SK-N-MC (cell line): ENCODE measurements around the gene EREG.

Experiments used
- DNase-seq: peaks from one replicate; pipeline ENCODE4 v3.0.0-alpha.2; 2011; ENCODE audit warnings: low read depth, low spot score
- H3K27ac ChIP-seq: fragments of 200-600 bp; sonication (generic); 2 replicates; pipeline ENCODE4 v1.5.1; 2016; ENCODE audit warnings: mixed run types
- H3K36me3 ChIP-seq: fragments of 200-600 bp; sonication (generic); 2 replicates; pipeline ENCODE4 v1.6.1; 2017; ENCODE audit warnings: antibody characterized with exemption, low read length, mixed read lengths; ENCODE audit not compliant: insufficient read depth
- H3K4me3 ChIP-seq: fragments of 200-600 bp; sonication (generic); 2 replicates; pipeline ENCODE4 v1.5.1; 2016
- H3K9ac ChIP-seq: fragments of 200-600 bp; sonication (generic); 2 replicates; pipeline ENCODE4 v1.8.0; 2017; ENCODE audit warnings: mixed run types, mixed read lengths; ENCODE audit not compliant: insufficient read length
- H3K9me3 ChIP-seq: fragments of 200-600 bp; sonication (generic); 2 replicates; pipeline ENCODE4 v1.6.1; 2017; ENCODE audit warnings: low read depth, mild to moderate bottlenecking, antibody characterized with exemption, low read length, moderate library complexity, mixed read lengths
- EZH2 ChIP-seq: fragments of 200-600 bp; sonication (generic); IDR thresholded peaks from one replicate; pipeline ENCODE4 v1.6.1; 2017; ENCODE audit warnings: antibody characterized with exemption
- FOXP2 ChIP-seq: optimal IDR thresholded peaks from 2 replicates; pipeline ENCODE3; 2011; ENCODE audit warnings: mild to moderate bottlenecking, moderate library complexity; ENCODE audit not compliant: insufficient read depth; ENCODE audit errors: extremely low read length, control extremely low read depth
- POLR2AphosphoS5 ChIP-seq: IDR thresholded peaks from 2 replicates; pipeline ENCODE4 v1.6.1; 2012; ENCODE audit warnings: mild to moderate bottlenecking, low read depth, low read length, borderline replicate concordance

The EREG gene, protein sequence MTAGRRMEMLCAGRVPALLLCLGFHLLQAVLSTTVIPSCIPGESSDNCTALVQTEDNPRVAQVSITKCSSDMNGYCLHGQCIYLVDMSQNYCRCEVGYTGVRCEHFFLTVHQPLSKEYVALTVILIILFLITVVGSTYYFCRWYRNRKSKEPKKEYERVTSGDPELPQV

GRCh38 chr4:74364652-74365491, at the start of gene EREG:
TSS of gene EREG (plus strand) at chr4:74365145. CDS start at chr4:74365309, 164 bp downstream.
- Histone ChIP-seq H3K9ac (no peak within 1 kb of the TSS), H3K9me3 (no peaks in the 10 kb centered on the region), H3K4me3 (no peak within 1 kb of the TSS), H3K27ac (no peak within 1 kb of the TSS), H3K36me3 (no peaks in the 10 kb centered on the region)
- TF ChIP-seq EZH2, result no peak
- no peak for DNase-seq

DNA sequence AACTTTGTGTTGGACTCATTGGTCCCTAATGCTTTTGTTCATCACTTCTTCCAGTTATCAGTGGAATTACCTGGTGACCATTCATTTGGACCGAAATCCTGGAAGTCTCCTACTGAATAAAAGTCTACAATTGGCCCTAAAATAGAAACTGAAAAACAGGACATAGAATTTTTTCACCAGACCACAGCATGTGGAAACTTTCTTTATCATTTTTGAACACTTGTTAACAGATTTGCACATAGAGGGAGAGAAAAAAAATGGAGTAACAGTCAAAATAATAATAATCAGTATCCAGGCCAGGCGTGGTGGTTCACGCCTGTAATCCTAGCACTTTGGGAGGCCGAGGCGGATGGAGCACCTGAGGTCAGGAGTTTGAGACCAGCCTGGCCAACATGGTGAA, 49.6 kb upstream of the EREG start:
- Histone ChIP-seq H3K27ac (no peak overlapping the region), H3K9ac (no peak overlapping the region), H3K36me3 (no peaks in the 10 kb centered on the region), H3K4me3 (no peak overlapping the region), H3K9me3 (no peaks in the 10 kb centered on the region)
- DNase-seq, result no peak
- TF ChIP-seq FOXP2 (no peak), EZH2 (no peak), POLR2AphosphoS5 (no peak)

GRCh38 chr4:74316397-74316796, 48.5 kb upstream of the EREG start:
- no peaks in the 10 kb centered on the region for H3K36me3 ChIP-seq
- H3K4me3 ChIP-seq, result no peak overlapping the region
- H3K9me3 ChIP-seq, result no peaks in the 10 kb centered on the region
- no peak overlapping the region for H3K9ac ChIP-seq
- TF ChIP-seq EZH2 (no peak), FOXP2 (no peak), POLR2AphosphoS5 (no peak)
- DNase-seq, result no peak
- H3K27ac ChIP-seq, result no peak overlapping the region

GRCh38 chr4:74317616-74318246, 47.2 kb upstream of the EREG start:
- no peaks in the 10 kb centered on the region for H3K36me3 ChIP-seq
- no peak overlapping the region for H3K9ac ChIP-seq
- TF ChIP-seq EZH2, result no peak
- no peak for TF ChIP-seq FOXP2
- no peak for TF ChIP-seq POLR2AphosphoS5
- DNase-seq, result no peak
- H3K9me3 ChIP-seq, result no peaks in the 10 kb centered on the region
- no peak overlapping the region for H3K27ac ChIP-seq
- no peak overlapping the region for H3K4me3 ChIP-seq

DNA sequence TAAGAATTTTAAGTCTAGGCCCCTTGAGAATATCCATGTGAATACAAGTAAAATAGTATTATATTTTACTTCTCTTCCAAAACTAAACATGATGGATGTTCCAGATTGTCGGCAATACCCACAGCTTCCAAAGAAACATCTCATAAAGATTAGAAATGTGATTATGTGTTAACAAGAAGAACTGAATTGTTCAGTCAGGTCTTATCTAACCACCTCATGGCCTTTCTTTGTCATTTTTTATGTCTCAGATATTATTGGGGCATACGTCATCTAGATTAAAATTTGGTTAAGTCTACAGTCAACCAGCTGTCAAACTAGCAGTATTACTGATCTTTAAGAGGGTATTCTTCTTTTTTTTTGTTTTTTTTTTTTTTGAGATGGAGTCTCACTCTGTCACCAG, 46.7 kb upstream of the EREG start:
- Histone ChIP-seq H3K4me3 (no peak overlapping the region), H3K9me3 (no peaks in the 10 kb centered on the region), H3K36me3 (no peaks in the 10 kb centered on the region), H3K27ac (no peak overlapping the region), H3K9ac (no peak overlapping the region)
- TF ChIP-seq POLR2AphosphoS5 (no peak), EZH2 (no peak)
- DNase-seq, result no peak

GRCh38 chr4:74319470-74319869, 45.5 kb upstream of the EREG start:
- Histone ChIP-seq H3K9ac (no peak overlapping the region), H3K27ac (no peak overlapping the region), H3K36me3 (no peaks in the 10 kb centered on the region), H3K4me3 (no peak overlapping the region), H3K9me3 (no peaks in the 10 kb centered on the region)
- no peak for TF ChIP-seq EZH2
- TF ChIP-seq POLR2AphosphoS5, result no peak
- TF ChIP-seq FOXP2, result no peak
- DNase-seq, result no peak

- TF ChIP-seq POLR2AphosphoS5 (no peak), FOXP2 (no peak), EZH2 (no peak)
- Histone ChIP-seq H3K9ac (no peak overlapping the region), H3K4me3 (no peak overlapping the region), H3K36me3 (no peaks in the 10 kb centered on the region), H3K9me3 (no peaks in the 10 kb centered on the region), H3K27ac (no peak overlapping the region)
- no peak for DNase-seq
Measured at GRCh38 chr4:74320559-74321118, 44.3 kb upstream of the EREG start.

DNA sequence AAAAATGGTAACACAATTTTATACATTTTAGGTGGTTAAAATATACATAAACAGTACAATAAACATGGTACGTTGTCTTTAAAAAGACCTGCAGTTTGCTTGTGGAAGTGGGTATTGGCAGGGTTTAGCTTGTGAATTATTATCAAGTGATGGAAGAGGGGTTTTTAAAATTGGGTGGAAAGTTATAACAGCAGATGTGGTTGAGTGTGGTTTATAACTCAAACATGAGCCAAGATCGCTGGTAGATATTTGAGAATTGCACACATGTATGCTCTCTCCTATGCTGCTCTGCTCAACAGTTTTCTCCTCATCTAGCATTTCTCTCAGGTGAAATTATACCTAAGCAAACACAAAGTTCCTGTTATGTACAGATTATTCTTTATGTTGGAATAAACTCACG, 42.6 kb upstream of the EREG start:
- Histone ChIP-seq H3K9ac (no peak overlapping the region), H3K27ac (no peak overlapping the region), H3K4me3 (no peak overlapping the region), H3K9me3 (no peaks in the 10 kb centered on the region), H3K36me3 (no peaks in the 10 kb centered on the region)
- no peak for DNase-seq
- TF ChIP-seq POLR2AphosphoS5 (no peak), FOXP2 (no peak), EZH2 (no peak)

DNA sequence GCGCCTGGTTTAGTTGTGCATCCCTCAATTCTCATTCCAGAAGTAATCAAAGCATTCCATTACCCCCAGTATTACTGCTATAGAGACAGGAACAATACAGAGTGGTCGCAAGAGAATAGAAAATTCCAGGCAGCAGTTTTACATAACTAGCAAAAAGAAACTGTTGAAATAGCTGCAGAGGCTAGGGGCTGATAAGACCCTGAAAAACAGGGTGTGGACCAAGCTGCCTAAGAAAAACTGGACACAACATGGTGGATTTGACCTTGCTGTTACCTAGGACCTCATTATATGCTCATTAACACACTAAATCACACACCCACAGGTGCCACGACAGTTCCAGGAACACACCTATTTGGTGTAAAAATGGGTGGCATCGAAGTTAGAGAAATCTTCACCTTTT, 41.3 kb upstream of the EREG start:
- no peak overlapping the region for H3K9ac ChIP-seq
- H3K36me3 ChIP-seq, result no peaks in the 10 kb centered on the region
- no peak overlapping the region for H3K27ac ChIP-seq
- H3K4me3 ChIP-seq, result no peak overlapping the region
- H3K9me3 ChIP-seq, result no peaks in the 10 kb centered on the region
- TF ChIP-seq FOXP2, result no peak
- no peak for TF ChIP-seq EZH2
- no peak for TF ChIP-seq POLR2AphosphoS5
- DNase-seq, result no peak
